ENCODE measurements around the gene MRPL20.
"Not testable (repeated sequence)": the region's sequence is repeated elsewhere in the genome, so short reads cannot be mapped to it uniquely, and the experiment has no call there.

Gene MRPL20

GRCh38 chr1:1412311-1412902 is 5.3 kb upstream of the MRPL20 start:
- not testable (repeated sequence) for H3K4me1 ChIP-seq (ENCODE audit: insufficient read depth, low read length); H3K36me3 ChIP-seq (ENCODE audit: insufficient read depth, low read length); H3K9ac ChIP-seq (ENCODE audit: low read depth, low read length); H3K9me3 ChIP-seq (ENCODE audit: control insufficient read depth, insufficient read depth, low read length)

- H3K36me3 ChIP-seq (ENCODE audit: insufficient read depth, low read length) = 0 out of 2 replicates have a peak, but pooled peaks cover 6% of the 10 kb centered on the region
- H3K9me3 ChIP-seq (ENCODE audit: control insufficient read depth, insufficient read depth, low read length) = peaks cover 8% of the 10 kb centered on the region
- H3K9ac ChIP-seq (ENCODE audit: low read depth, low read length) = no peak overlapping the region
- peaks cover 6% of the 10 kb centered on the region for H3K4me1 ChIP-seq (ENCODE audit: insufficient read depth, low read length)
Observed at GRCh38 chr1:1411626-1412025, 4.5 kb upstream of the MRPL20 start.

GRCh38 chr1:1410238-1410637 is 3.1 kb upstream of the MRPL20 start:
- peaks cover 11% of the 10 kb centered on the region for H3K4me1 ChIP-seq (ENCODE audit: insufficient read depth, low read length)
- H3K9me3 ChIP-seq (ENCODE audit: control insufficient read depth, insufficient read depth, low read length) = not testable (repeated sequence)
- H3K36me3 ChIP-seq (ENCODE audit: insufficient read depth, low read length) = peaks cover 11% of the 10 kb centered on the region
- peak overlapping the region; percentile 37; the same call in 1 of the 2 replicates for H3K9ac ChIP-seq (ENCODE audit: low read depth, low read length)

- Histone ChIP-seq H3K9ac (ENCODE audit: low read depth, low read length) (peak overlapping the region; percentile 91), H3K9me3 (ENCODE audit: control insufficient read depth, insufficient read depth, low read length) (peaks cover 8% of the 10 kb centered on the region), H3K36me3 (ENCODE audit: insufficient read depth, low read length) (peaks cover 18% of the 10 kb centered on the region), H3K4me1 (ENCODE audit: insufficient read depth, low read length) (peaks cover 11% of the 10 kb centered on the region)
Observed at GRCh38 chr1:1407636-1408318, 684 bp upstream of the MRPL20 start.

- Histone ChIP-seq H3K9ac (ENCODE audit: low read depth, low read length) (peak overlapping the region; percentile 91), H3K36me3 (ENCODE audit: insufficient read depth, low read length) (peaks cover 22% of the 10 kb centered on the region), H3K4me1 (ENCODE audit: insufficient read depth, low read length) (peaks cover 11% of the 10 kb centered on the region), H3K9me3 (ENCODE audit: control insufficient read depth, insufficient read depth, low read length) (no peaks in the 10 kb centered on the region)
Observed at GRCh38 chr1:1406101-1406820, 832 bp downstream of the MRPL20 start.

- Histone ChIP-seq H3K9ac (ENCODE audit: low read depth, low read length) (no peak overlapping the region), H3K4me1 (ENCODE audit: insufficient read depth, low read length) (peaks cover 5% of the 10 kb centered on the region; the same call in 1 of the 2 replicates), H3K36me3 (ENCODE audit: insufficient read depth, low read length) (peaks cover 16% of the 10 kb centered on the region), H3K9me3 (ENCODE audit: control insufficient read depth, insufficient read depth, low read length) (no peaks in the 10 kb centered on the region)
Observed at GRCh38 chr1:1403653-1404052, 3.4 kb downstream of the MRPL20 start.

- peaks cover 20% of the 10 kb centered on the region for H3K36me3 ChIP-seq (ENCODE audit: insufficient read depth, low read length)
- H3K9me3 ChIP-seq (ENCODE audit: control insufficient read depth, insufficient read depth, low read length); H3K9ac ChIP-seq (ENCODE audit: low read depth, low read length); H3K4me1 ChIP-seq (ENCODE audit: insufficient read depth, low read length): not testable (repeated sequence)
Observed at GRCh38 chr1:1402901-1403392, 4.1 kb downstream of the MRPL20 start.

- peaks cover 26% of the 10 kb centered on the region for H3K36me3 ChIP-seq (ENCODE audit: insufficient read depth, low read length)
Observed at GRCh38 chr1:1402072-1402900, 4.8 kb downstream of the MRPL20 start.

GRCh38 chr1:1401457-1402010 is 5.6 kb downstream of the MRPL20 start:
- H3K36me3 ChIP-seq (ENCODE audit: insufficient read depth, low read length) = peaks cover 30% of the 10 kb centered on the region
- no peak overlapping the region for H3K9ac ChIP-seq (ENCODE audit: low read depth, low read length)
- H3K9me3 ChIP-seq (ENCODE audit: control insufficient read depth, insufficient read depth, low read length) = no peaks in the 10 kb centered on the region
- peaks cover 9% of the 10 kb centered on the region; the same call in 1 of the 2 replicates for H3K4me1 ChIP-seq (ENCODE audit: insufficient read depth, low read length)

More at GRCh38 chr1:1402072-1402900, 4.8 kb downstream of the MRPL20 start:
- no peaks in the 10 kb centered on the region for H3K9me3 ChIP-seq (ENCODE audit: control insufficient read depth, insufficient read depth, low read length)
- H3K9ac ChIP-seq (ENCODE audit: low read depth, low read length) = no peak overlapping the region
- H3K4me1 ChIP-seq (ENCODE audit: insufficient read depth, low read length) = peaks cover 9% of the 10 kb centered on the region; the same call in 1 of the 2 replicates

GRCh38 chr1:1400576-1401456 is 6.3 kb downstream of the MRPL20 start:
- Histone ChIP-seq H3K9me3 (ENCODE audit: control insufficient read depth, insufficient read depth, low read length) (no peaks in the 10 kb centered on the region), H3K4me1 (ENCODE audit: insufficient read depth, low read length) (peaks cover 4% of the 10 kb centered on the region; the same call in 1 of the 2 replicates), H3K36me3 (ENCODE audit: insufficient read depth, low read length) (peaks cover 30% of the 10 kb centered on the region), H3K9ac (ENCODE audit: low read depth, low read length) (peak overlapping the region; percentile 76)

- H3K4me1 ChIP-seq (ENCODE audit: insufficient read depth, low read length) = peaks cover 4% of the 10 kb centered on the region; the same call in 1 of the 2 replicates
- peaks cover 29% of the 10 kb centered on the region for H3K36me3 ChIP-seq (ENCODE audit: insufficient read depth, low read length)
- H3K9me3 ChIP-seq (ENCODE audit: control insufficient read depth, insufficient read depth, low read length) = no peaks in the 10 kb centered on the region
- H3K9ac ChIP-seq (ENCODE audit: low read depth, low read length) = peak overlapping the region; percentile 76
Observed at GRCh38 chr1:1399872-1400575, 7.1 kb downstream of the MRPL20 start.

GRCh38 chr1:1399187-1399871 is 7.8 kb downstream of the MRPL20 start, which contains the start of gene CCNL2:
TSS of gene CCNL2 (minus strand) at chr1:1399335. CDS start at chr1:1399306, 29 bp downstream.
- peak within 1 kb of the TSS; percentile 76 for H3K9ac ChIP-seq (ENCODE audit: low read depth, low read length)
- H3K36me3 ChIP-seq (ENCODE audit: insufficient read depth, low read length) = peaks cover 32% of the 10 kb centered on the region
- H3K4me1 ChIP-seq (ENCODE audit: insufficient read depth, low read length) = peaks cover 4% of the 10 kb centered on the region; the same call in 1 of the 2 replicates
- H3K9me3 ChIP-seq (ENCODE audit: control insufficient read depth, insufficient read depth, low read length) = no peaks in the 10 kb centered on the region
